GM19468 (cell line): ENCODE results near the gene EMX1.
"Not testable (repeated sequence)": the region's sequence is repeated elsewhere in the genome, so short reads cannot be mapped to it uniquely, and the experiment has no call there.

Source experiments
- ATAC-seq: cut with Tn5 transposase; IDR thresholded peaks from one replicate; pipeline ENCODE4 v1.9.1; 2021; ENCODE audit warnings: mild to moderate bottlenecking, moderate library complexity, moderate number of reproducible peaks; ENCODE audit not compliant: unreplicated experiment; ENCODE audit errors: extremely low read depth

Gene EMX1

DNA sequence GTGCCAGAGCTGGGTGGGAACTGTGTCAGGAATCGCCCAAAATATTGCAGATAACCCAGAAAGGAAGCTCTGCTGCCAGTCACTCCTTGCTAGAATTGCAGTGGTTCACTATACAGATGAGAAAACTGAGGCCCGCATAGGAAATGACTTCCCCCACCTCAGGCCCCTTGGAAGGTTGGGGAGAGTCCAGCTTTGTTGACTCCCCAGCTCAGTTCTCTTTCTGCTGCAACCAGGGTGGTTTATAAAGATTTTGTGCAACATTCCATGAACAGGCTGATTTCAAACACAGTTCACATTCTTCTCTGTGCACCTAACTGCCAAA lies 18.8 kb upstream of the EMX1 start:
- no peak for ATAC-seq

DNA sequence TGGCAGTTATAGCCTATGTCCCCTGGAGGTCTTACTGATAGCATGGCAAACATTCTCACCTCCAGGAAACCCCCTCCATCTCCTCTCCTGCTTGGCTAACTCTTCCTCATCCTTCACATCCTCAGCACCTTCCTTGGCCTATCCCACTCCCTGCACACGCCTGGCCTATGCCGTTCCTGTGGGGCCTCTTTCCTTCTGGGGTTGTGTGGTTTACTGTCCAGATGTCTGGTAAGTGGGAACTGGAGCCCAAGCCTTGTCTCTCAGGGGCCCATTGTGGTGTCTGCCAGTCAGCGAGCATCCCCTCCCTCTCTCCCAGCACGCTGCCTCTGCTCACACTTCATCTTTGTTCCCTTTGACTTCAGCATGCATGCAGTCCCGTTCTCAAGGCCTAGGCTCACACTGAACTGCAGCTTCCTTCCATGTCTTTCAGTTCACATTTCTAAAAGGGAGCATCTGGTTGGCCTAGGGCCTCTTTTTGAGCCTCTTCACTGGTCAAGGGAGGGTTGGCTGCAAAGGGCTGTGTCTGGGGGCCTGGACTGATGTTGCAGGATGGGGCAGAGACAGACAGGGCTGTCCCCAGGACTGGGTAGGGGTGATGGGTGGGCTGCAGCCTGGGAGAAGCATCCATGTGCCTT lies 17.0 kb upstream of the EMX1 start:
- no peak for ATAC-seq

DNA sequence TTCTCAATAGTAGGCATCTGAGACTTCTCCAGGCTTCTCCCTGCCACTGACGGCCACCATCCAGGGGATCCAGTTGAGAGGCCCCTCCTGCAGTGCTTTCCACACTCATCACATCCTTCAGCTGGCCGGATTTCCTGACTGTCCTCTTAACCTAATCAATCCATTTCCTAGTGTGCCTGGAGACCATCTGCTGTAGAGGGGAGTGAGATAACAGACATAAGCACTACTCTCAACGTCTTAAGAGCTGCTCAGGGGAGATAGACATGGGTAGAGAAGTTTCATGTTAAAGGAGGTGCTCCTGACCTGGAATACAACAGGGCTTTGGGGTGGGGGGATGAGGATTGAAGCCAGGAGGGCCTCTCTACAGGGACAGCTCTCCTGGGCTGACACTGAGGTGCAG lies 15.9 kb upstream of the EMX1 start:
- ATAC-seq, result no peak

DNA sequence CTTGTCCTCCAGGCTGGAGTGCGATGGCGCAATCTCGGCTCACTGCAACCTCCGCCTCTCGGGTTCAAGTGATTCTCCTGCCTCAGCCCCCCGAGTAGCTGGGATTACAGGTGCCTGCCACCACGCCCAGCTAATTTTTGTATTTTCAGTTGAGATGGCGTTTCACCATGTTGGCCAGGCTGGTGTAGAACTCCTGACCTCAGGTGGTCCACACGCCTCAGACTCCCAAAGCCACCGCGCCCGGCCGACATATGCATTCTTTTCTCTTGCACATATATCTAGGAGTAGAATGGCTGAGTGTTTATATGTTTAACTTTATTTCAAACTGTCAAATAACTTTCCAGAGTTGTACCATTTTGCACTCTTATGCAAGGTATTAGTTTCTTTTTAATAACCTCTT lies 9.9 kb upstream of the EMX1 start:
- not testable (repeated sequence) for ATAC-seq

DNA sequence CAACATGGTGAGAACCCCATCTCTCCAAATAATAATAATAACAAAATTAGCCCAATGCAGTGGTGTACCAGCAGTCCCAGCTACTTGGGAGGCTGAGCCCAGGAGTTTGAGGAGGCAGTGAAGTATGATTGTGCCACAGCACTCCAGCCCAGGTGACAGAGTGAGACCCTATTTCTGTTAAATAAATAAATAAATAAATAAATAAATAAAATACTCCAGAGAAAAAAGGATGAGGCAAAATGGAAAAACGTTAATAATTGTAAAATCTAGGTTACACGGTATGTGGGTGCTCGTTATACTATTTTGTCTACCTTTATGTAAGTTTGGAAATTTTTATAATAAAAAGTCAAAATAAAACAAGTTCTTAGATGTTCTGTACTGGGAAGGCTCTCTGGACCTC lies 8.6 kb upstream of the EMX1 start:
- ATAC-seq, result no peak

DNA sequence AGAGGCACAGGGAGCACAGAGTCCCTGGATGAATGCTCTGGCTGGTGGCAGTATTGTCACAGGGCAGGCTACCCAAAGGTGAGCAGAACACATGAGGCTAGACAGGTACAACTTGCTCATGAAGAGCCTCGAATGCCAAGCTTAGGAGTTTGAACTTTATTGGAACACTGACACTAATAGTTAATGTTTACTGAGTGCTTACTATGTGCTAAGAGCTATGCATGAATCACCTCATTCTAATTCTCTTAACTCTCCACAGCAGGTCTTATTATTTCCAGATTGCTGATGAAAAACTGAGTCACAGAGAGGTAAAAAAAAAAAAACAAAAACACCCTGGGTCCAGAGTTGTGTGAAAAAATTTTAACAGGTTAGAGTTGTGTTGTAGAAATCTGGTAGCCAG lies 6.1 kb upstream of the EMX1 start:
- ATAC-seq, result no peak

DNA sequence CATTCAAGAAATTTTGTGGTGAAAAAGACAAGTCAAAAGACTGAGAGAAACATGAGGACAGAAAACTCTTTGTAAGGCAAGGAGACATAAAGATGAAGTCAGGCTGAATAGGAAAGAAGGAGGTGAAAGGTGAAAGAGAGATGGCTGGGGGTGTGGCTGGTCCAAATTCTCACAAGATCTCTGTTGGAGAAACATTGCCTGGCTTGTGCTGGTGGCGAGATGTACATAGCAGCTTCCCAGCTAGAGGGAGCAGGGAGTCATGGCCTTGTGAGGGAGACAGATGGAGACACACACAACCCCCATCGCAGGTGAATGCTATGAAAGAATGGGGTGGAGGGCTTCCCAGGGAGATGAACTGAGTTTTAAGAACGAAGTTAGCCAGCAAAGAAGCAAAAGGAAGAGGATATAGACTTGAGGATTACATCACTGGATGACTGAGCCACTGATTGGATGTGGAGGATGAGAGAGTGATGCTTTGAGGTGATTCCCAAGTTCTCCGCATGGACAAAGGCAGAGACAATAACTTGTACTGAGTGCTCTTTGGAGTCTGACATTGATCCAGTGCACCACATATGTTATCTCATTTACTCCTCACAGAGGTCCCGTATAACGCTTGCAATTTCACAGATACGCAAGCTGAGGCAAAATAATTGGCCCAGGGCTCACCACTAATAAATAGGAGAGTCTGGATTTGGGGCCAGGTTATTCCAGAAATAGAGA lies 3.7 kb upstream of the EMX1 start:
- no peak for ATAC-seq

DNA sequence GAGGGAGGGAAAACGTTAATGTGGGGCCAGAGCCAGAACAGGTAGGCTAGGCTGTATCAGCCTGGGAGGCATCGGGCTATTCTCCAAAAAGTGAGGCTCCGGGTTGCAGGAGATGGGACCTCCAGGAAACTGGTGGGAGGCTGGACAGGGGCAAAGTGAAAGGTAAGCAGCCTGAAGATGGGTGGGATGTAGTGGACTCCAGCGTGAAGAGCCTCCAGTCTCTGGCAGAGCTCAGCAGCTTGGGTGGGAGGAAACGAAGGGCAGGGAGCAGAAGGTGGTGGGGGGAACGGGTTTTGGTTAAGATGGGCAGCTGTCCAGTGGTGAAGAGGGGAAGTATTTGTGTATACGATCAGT lies 3.1 kb upstream of the EMX1 start:
- no peak for ATAC-seq

DNA sequence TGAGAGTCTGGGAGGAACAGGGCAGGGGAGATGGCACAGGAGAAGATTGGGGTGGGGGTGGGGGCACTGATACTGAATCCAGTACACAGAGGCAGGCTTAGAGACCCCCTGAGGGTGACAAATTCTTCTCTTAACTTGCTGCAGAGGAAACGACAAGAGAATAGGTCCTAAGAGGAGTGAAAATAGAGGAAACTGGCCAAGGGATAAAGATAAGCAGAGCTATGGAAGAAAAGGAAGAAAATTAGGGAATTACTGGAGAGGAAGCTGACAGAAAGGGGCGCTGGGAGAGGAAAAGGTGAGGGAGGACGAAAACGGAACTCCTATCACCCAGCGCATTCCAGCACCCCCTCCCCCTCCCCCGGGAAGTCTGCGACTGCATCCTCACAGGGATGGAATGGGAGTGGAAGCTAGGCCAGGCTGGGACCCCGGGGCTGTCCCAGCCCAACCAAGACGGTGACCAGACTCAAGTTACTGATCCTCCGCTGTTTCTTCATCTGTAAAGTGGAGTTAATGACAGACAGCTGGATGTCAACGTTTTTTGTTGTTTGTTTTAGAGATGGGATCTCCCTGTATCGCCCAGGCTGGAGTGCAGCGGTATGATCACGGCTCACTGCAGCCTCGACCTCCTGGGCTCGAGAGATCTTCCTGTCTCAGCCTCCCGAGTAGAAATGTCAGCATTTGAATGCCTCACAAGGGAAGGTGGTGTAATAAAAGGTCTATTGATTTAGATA lies 2.6 kb upstream of the EMX1 start:
- no peak for ATAC-seq

DNA sequence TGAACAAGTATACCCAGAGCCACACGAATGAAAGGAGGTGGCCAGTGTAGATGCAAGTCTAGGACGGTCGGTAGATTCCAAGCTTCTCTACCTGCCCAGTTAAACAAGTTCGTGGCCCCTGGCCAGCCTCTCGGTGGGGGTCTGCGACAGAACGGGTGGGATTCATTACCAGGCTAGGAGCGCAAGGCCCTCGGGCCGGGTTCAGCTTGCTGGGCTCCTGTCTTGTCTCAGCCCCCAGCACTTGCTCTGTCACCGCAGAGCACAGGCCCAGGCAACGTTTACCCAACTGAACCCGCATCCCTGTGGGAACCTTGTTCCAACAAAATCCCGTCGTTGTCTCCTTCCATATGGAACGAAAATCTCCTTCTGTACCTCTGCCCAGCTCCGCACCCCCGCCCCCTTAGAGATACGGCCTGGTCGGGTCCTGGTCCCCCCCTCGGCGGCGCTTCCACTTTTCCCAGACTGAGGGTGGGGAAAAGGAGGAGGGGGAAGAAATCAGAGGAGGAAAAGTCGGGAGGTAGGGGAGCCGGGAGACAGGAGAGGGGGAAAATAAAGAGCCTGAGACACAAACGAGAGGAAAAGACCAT lies 1.9 kb upstream of the EMX1 start:
- no peak for ATAC-seq

DNA sequence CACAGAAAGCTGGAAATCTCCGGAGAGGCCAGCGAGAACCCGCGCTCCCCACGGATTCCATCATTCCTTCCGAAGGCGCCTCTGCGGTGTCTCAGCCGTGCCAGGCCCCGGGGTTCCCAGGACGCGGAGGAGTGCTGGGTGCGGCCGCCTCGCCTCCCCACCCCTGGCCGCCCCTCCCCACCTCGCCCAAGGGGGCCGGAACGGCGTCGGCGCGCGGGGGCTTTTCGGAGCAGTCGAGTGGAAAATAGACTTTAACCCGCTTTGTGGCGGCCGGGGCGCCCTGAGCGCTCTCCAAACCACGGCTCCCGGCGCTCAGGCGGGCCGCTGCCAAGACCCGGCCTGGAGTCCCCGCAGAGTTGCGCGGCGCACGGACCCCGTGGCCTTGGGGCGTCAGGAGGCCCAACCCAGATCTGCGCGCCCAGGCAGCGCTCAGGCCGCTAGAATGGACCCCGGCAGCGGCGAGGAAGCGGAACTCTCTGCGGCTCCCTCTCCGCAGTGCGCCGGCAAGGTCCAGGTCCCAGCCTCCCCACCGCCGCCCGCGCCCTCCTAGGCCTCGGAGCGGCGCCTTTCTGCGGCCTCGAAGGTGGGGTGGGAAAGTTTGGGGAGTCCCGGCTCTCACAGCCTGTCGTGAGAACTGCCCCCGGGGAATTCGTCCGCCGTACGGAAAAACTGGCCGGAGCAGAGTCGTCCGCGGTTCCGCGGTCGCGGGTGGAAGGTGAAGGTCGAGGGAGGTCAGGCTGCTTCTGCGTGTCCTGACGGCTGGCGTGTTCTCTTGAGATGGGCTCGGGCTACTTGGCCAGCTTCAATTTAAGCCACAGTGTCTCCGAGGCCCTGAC lies 1.2 kb upstream of the EMX1 start:
- peak; percentile 47 for ATAC-seq

DNA sequence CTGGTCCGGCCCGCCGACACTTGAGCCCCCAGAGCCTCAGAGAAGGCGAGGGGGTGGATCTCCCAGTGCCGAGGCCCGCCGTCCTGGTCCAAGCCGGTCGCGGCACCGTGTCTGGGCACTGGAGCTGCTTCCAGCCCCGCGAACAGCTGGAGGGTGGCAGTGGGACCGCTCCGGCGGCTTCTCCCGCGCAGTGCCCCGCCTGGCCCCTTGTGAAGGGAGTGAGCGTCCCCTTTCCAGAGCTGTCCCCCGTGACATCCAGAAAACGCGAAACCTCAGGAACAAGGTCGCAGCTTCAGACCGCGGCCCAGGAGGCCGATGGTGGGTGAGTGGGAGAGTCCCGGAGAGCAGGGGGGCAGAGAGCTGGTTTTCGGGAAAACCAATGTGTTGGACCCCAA lies 579 bp upstream of the EMX1 start:
- ATAC-seq, result no peak

DNA sequence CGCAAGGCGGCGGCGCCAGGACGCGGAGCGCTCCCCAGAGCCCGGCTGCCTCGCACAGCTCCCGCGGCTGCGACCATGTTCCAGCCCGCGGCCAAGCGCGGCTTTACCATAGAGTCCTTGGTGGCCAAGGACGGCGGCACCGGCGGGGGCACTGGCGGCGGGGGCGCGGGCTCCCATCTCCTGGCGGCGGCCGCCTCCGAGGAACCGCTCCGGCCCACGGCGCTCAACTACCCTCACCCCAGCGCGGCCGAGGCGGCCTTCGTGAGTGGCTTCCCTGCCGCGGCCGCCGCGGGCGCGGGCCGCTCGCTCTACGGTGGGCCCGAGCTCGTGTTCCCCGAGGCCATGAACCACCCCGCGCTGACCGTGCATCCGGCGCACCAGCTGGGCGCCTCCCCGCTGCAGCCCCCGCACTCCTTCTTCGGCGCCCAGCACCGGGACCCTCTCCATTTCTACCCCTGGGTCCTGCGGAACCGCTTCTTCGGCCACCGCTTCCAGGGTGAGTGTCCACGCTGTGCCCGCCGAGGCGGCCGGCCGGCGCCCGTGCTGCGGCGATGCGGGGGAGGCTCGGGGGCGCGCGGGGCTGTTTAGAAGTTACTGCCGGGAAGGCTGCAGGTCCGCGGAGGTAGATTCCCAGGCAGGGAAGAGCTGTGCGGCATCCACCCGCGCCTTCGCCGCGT lies 696 bp downstream of the EMX1 start:
- ATAC-seq, result no peak

DNA sequence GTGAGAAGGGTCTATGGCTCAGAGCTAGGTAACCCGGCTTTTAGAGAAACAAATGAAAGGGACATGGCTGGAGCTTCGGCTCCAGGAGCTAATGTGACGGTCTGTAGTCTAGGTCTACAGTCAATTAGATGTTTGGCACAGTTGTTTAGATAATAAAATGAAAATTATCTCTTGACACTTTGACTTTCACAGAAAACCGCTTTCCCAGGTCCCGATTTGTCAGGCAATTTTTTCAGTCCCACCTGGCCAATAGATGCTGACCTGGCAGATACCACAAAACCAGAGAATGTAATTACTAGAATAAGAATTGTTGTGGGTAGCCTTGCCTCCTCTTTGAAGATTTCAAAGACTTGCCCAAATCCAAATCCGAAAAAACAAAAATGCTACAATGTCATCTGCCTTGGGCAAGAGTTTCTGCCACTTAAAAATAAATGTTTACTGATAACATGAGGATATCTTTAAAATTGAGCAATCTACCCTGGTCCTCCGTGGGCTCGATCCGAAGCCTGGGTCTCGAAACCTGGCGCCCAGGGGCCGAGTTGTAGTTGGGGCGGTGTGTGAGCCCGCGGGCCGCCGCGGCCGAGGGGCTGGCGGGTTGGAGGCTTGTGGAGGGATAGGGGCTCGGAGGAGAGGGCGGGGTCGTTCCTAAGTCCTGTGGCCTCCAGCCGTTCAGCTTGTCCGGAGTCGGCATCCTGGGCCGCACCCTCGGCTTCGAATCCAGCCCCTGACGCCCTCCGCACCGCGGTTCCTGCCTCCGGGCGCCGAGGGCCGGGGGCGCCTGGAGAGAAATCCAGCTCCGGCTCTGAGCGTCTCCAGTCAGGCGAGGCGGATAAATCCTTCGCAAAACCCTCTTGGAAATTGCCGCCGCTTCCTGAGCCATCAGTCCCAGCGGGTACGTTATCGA lies 2.3 kb downstream of the EMX1 start:
- ATAC-seq, result no peak

DNA sequence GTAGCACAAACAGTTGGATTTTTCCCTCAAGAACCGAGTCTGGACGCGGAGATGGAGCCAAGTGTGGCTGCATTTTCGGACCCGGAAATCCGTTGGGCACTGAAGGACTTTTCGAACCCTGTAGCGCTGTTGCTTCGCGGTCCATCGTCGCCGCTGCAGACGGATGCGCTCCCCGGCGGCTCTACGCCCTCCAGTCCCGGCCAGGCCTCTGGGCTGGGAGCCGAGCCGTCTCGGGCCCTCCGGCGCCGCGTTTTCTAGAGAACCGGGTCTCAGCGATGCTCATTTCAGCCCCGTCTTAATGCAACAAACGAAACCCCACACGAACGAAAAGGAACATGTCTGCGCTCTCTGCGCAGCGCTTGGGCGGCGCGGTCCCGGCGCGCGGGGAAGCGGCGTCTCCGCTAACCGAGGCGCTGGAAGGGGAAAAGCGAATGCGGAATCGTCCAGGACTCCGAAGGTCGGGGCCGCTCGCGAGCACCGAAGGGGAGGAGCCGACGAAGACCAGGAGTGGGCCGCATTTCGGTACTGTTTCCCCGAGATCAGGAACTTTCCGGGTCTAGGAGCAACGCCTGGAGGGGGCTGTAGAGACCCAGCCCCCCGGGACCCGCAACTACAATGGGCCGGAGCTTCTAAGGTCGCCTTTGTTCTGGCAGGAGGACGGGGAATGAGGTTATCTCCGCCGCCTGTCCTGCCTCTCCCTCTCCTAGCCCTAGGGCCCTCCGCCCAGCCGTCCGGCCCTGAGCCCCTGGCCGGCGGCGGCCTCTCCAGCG lies 3.2 kb downstream of the EMX1 start:
- no peak for ATAC-seq

DNA sequence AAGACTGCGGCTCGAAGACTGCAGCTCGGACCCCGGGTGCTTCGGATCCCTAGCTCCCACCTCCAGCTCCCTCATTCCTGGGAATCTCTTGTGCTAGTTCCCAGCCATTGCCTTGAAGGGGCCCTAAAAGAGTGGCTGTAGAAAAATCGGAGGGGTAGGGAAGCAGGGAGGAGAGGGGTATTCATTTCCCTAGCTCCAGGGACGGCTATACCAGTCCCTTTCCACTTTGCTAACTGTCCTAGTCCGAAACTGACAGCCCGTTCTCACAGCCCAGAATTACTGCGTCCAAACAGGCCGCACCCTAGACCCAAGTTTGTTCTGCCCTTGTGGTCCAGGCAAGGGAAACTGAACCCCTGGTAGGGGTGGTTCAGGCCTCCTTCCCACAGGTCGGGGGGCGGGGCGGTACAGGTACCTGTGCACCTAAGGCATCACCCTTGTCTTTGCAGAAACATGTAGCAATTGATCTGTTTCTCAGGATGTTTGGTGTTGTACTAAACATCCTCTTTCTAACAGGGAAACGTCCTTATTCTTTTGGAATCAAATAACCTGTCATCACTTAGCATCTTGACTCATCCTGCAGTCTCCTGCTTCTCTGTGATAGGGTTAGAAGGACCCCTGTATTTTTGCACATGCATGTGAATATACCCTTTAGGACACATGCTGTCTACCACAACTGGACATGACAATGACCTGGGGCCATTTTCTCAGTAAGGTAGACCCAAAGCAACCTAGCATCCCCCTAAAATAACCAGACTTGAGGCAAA lies 4.0 kb downstream of the EMX1 start:
- ATAC-seq, result no peak

DNA sequence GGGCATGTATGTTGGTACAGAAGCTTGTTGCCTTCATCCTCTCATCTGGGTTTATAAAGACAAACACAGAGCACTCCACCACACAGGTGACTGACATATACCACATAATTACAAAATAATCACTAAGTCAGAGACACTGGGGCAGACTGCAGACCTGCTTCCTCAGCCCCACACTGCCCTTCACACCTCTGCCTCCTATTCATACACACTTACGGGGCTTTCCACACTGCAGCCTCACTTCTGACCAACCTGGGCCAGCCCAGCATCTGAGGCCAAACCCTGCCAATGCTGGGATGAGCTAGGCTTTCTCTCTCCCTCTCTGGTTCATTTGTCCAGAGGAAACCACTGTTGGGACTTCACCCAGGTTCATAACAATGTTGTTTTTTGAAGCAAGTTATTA lies 4.5 kb downstream of the EMX1 start:
- no peak for ATAC-seq
